Stimulated activated naive CD8-positive, alpha-beta T cell treated with anti-CD3 and anti-CD28 coated beads, Interleukin-15, Interleukin-2, amounts not matched to agents 100 ng/mL and 50 ng/mL, for 24 hours (primary cell): ENCODE measurements around the gene CCDC127.

Source experiments
- H3K27ac Mint-ChIP-seq: one replicate; pipeline ENCODE4 v1.8.0; 2021; ENCODE audit warnings: mild to moderate bottlenecking, mixed read lengths
- H3K27me3 Mint-ChIP-seq: one replicate; pipeline ENCODE4 v1.8.0; 2021; ENCODE audit warnings: mixed read lengths
- H3K36me3 Mint-ChIP-seq: one replicate; pipeline ENCODE4 v1.8.0; 2021; ENCODE audit warnings: low read depth, mixed read lengths
- H3K4me1 Mint-ChIP-seq: one replicate; pipeline ENCODE4 v1.8.0; 2021; ENCODE audit warnings: low read depth, mixed read lengths
- H3K4me3 Mint-ChIP-seq: one replicate; pipeline ENCODE4 v1.8.0; 2021; ENCODE audit warnings: mild to moderate bottlenecking, mixed read lengths
- H3K9me3 Mint-ChIP-seq: one replicate; pipeline ENCODE4 v1.8.0; 2021; ENCODE audit warnings: mixed read lengths

Gene CCDC127

DNA sequence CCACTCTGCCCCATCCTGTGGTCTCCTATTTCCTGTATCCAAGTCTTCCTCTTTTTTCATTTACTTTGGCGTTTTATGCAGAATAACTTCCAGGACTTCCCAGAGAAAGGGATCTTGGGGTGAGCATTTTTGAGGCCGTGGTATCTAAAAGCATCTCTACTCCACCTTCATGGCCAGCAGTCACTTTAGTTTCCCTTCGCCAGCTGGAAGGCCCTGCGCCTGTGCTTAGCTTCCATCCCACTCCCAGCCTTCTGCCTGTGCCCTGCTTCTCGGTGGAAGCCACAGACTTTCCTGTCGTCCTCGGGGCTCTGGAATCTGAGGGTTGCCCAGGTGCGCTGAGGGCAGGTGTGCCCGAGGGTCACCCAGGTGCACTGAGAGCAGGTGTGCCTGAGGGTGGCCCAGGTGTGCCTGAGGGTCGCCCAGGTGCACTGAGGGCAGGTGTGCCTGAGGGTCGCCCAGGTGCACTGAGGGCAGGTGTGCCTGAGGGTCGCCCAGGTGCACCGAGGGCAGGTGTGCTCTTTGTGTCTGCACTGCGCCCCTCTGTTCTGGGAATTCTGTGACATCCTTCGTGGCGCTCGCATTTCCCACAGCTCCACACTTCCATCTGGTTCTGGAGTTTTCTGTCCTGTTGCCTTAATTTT is 59.0 kb downstream of the CCDC127 start:
- Mint-ChIP-seq H3K9me3 (no peaks in the 10 kb centered on the region), H3K27ac (no peak overlapping the region), H3K4me1 (no peaks in the 10 kb centered on the region), H3K27me3 (peaks cover 8% of the 10 kb centered on the region), H3K4me3 (no peak overlapping the region), H3K36me3 (no peaks in the 10 kb centered on the region)

DNA sequence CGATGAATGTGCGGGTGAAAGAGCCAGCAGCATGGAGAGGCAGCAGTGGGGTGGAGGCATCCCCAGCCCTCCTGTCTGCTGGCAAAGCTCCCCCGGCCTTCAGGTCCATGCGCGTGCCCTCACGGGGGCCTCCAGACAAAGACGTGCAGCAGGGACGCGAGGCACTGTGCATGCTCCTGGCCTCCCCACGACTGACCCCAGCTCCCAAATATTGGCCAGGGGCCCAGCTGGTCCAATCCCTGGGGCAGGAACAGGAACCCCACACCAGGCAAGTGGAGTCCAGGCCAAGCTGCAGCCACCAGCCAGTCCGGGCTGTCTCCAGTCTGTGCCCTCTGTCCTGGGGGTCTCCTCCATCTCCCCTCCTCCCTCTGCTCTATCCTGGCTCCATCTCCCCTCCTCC is 60.2 kb downstream of the CCDC127 start:
- Mint-ChIP-seq H3K27me3 (peaks cover 8% of the 10 kb centered on the region), H3K9me3 (no peaks in the 10 kb centered on the region), H3K27ac (no peak overlapping the region), H3K4me1 (no peaks in the 10 kb centered on the region), H3K4me3 (no peak overlapping the region), H3K36me3 (no peaks in the 10 kb centered on the region)

DNA sequence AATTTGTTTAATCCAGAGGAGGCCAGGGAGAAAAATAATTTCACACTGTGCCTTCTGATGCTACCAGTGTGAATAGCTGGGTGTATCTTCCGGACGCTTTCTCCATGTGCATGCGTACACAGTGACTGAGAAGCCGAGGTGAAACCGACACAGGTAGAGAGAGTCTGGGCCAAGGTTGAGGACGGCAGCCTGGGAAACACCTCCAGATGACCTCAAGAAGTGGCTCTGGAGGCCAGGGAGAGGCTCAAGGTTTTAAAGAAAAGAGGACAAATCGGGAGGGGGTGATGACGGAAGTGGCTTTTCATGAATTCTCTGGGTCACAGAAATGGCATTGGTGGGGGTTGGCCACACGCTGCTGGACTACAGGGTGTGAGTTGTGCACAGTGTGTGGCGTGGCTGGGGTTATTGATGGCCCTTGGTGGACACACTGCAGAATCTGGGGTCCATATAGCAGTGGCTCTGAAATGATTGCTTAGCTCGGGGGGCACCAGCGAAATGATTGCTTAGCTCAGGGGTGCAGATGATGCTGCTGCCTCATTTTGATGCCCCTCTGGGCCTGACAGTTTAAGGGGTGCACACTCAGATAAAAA is 60.7 kb downstream of the CCDC127 start:
- no peak overlapping the region for H3K27ac Mint-ChIP-seq
- H3K36me3 Mint-ChIP-seq: no peaks in the 10 kb centered on the region
- H3K4me1 Mint-ChIP-seq: no peaks in the 10 kb centered on the region
- peaks cover 8% of the 10 kb centered on the region for H3K27me3 Mint-ChIP-seq
- no peaks in the 10 kb centered on the region for H3K9me3 Mint-ChIP-seq
- no peak overlapping the region for H3K4me3 Mint-ChIP-seq

DNA sequence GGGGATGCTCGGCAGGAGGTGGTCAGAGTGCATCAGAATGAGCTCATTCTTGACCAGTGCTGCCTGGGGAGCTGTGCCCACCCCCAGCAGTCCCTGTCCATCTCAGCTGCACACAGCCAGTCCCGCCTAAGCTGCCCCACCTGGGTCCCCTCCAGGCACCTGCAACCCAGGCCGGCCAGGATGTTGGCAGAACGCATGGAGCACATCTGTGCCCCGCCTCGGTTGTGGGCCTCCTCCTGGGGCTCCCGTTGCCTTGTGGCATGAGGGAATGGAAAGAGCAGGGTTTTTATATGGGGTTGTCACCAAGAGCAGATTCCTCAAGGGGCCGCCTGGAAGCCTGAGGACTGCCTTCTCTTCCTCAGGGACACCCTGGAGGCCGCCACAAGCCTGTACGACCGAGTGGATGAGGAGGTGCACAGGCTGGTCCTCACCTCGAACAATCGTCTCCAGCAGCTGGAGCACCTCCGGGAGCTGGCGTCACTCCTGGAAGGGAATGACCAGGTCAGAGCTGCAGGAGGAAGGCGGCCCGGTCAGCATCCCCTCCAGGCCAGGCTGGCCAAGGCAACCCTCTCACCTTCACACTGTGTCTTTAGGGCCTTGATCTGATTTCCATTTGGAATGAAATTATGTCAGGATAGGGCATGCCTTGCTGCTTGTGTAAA is 61.4 kb downstream of the CCDC127 start:
- H3K9me3 Mint-ChIP-seq: no peaks in the 10 kb centered on the region
- no peaks in the 10 kb centered on the region for H3K4me1 Mint-ChIP-seq
- no peak overlapping the region for H3K27ac Mint-ChIP-seq
- H3K36me3 Mint-ChIP-seq: no peaks in the 10 kb centered on the region
- H3K4me3 Mint-ChIP-seq: no peak overlapping the region
- peaks cover 8% of the 10 kb centered on the region for H3K27me3 Mint-ChIP-seq

DNA sequence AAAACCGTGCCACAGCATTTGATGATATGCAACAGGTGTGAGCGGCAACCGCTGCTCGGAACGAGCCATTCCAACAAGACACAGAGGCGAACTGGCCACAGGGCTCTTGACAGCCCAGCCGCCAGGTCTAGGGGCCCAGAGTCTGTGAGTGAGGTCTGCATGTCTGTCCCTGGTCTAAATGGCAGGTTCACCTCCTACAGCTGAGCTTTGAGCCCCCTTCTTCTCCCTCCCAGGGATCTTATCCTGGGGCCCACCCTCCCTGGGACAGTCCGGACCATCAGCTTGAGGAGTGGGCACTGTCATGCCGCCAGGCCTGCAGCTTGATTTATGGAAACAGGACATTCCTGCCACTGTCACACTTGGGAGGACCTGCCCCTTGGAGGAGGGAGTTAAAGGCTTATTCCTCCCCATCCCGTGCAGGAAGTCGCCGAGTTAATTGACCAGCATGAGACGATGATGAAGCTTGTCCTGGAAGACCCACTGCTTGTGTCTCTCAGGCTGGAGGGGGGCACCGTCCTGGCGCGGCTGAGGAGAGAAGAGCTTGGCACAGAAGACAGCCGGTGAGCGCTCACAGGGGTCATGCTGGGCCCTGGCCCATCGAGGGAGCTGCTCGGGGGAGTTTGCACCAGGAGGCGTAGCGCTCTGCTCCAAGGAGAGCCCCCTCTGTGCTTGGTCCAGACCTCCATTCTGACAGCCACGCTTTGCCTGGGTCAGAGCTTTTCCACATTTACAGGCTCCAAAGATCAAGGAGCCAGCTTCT is 62.1 kb downstream of the CCDC127 start:
- no peak overlapping the region for H3K27ac Mint-ChIP-seq
- H3K4me3 Mint-ChIP-seq: no peak overlapping the region
- peaks cover 8% of the 10 kb centered on the region for H3K27me3 Mint-ChIP-seq
- no peaks in the 10 kb centered on the region for H3K4me1 Mint-ChIP-seq
- no peaks in the 10 kb centered on the region for H3K36me3 Mint-ChIP-seq
- no peaks in the 10 kb centered on the region for H3K9me3 Mint-ChIP-seq

DNA sequence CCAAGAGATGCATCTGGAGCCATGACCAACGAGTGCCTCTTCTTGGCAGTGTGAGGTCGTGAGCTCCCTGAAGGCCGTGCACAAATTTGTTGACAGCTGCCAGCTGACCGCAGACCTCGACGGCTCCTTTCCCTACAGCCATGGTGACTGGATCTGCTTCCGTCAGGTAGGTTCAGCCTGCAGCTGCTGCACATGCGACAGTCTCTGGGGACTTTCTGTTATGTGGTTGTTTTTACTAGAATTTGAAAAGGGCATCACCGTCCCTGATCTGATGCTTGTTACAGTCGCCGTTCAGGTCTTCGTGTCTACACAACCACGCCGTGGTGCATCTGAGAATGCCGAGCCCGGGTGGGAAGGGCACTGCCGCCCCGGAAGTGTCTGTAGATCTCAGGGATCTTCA is 63.1 kb downstream of the CCDC127 start:
- H3K4me3 Mint-ChIP-seq: no peak overlapping the region
- H3K36me3 Mint-ChIP-seq: no peaks in the 10 kb centered on the region
- no peaks in the 10 kb centered on the region for H3K9me3 Mint-ChIP-seq
- peaks cover 7% of the 10 kb centered on the region for H3K27me3 Mint-ChIP-seq
- H3K4me1 Mint-ChIP-seq: no peaks in the 10 kb centered on the region
- no peak overlapping the region for H3K27ac Mint-ChIP-seq

DNA sequence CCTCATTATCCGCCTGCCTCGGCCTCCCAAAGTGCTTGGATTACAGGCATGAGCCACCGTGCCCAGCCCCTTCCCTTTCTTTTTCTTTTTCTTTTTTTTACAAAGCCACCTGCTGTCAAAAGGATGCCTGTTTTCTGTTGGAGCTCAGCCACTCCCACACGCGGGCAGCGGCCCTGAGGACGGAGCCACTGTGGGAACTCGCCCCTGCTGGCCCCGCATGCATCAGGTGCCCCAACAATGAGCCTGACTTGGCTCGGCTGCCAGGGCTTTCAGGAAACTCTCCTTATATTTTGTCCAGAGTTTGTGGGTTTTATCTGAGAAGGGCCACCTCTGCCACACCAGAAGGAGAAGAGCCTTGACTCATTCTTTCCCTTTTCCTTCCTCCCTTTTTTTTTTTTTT is 63.7 kb downstream of the CCDC127 start:
- Mint-ChIP-seq H3K4me3 (no peak overlapping the region), H3K27me3 (peaks cover under 1% of the 10 kb centered on the region), H3K9me3 (no peaks in the 10 kb centered on the region), H3K27ac (no peak overlapping the region), H3K4me1 (no peaks in the 10 kb centered on the region), H3K36me3 (no peaks in the 10 kb centered on the region)

DNA sequence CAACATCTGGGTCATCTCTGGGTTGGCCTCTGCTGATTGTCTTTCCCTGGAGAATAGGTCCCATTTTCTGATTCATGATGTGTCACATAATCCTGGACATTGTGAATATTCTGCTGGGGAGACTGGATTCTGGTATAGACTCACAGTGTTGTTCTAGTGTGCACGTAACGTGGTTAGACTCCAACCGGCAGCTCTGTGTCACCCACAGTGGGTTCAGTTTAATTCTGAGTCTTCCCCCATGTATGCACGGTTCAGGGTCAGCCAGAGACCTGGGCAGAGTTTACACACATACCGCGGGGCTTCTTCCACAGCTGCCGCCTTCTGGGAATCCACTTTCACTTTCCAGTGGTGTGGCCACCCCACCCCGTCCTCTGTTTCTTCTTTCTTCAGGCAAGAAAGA is 64.7 kb downstream of the CCDC127 start:
- Mint-ChIP-seq H3K27me3 (peaks cover 3% of the 10 kb centered on the region), H3K9me3 (peaks cover 3% of the 10 kb centered on the region), H3K4me3 (no peak overlapping the region), H3K27ac (no peak overlapping the region), H3K36me3 (no peaks in the 10 kb centered on the region), H3K4me1 (no peaks in the 10 kb centered on the region)

DNA sequence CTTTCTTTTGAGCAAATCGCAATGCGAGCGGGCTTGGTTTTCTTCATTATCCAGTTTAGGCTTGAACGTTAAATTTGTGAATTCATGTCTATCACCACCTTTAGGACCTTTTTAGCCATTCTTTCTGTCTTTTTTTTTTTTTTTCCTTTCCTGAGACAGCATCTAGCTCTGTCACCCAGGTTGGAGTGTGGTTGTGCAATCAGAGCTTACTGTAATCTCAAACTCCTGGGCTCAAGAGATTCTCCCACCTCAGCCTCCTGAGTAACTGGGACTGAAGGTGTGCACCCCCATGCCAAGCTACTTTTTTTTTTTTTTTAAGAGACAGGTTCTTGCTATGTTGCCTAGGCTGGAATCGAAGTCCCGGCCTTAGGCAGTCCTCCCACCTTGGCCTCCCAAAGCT is 65.9 kb downstream of the CCDC127 start:
- H3K36me3 Mint-ChIP-seq: no peaks in the 10 kb centered on the region
- peaks cover 9% of the 10 kb centered on the region for H3K27me3 Mint-ChIP-seq
- peaks cover 15% of the 10 kb centered on the region for H3K9me3 Mint-ChIP-seq
- no peak overlapping the region for H3K4me3 Mint-ChIP-seq
- H3K27ac Mint-ChIP-seq: no peak overlapping the region
- no peaks in the 10 kb centered on the region for H3K4me1 Mint-ChIP-seq

DNA sequence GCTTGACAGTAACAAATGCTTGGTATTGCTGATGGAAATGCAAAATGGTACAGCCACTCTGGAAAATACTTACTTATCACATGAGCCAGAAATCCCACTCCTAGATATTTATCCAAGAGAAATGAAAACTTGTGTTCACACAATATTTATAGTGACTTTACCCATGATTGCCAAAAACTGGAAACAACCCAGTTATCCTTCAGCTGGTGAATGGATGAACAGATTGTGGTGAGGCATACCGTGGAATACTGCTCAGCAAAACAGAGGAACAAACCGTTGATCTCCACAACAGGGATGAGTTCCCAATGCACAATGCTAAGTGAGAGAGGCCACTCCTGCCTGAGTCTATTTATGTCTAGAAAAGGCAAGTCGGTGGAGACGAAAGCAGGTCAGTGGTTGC is 67.2 kb downstream of the CCDC127 start:
- H3K27me3 Mint-ChIP-seq: peaks cover 9% of the 10 kb centered on the region
- H3K36me3 Mint-ChIP-seq: no peaks in the 10 kb centered on the region
- H3K4me3 Mint-ChIP-seq: no peak overlapping the region
- H3K27ac Mint-ChIP-seq: no peak overlapping the region
- H3K4me1 Mint-ChIP-seq: no peaks in the 10 kb centered on the region
- H3K9me3 Mint-ChIP-seq: peaks cover 19% of the 10 kb centered on the region

- Mint-ChIP-seq H3K9me3 (peaks cover 19% of the 10 kb centered on the region), H3K4me3 (no peak overlapping the region), H3K36me3 (no peaks in the 10 kb centered on the region), H3K4me1 (no peaks in the 10 kb centered on the region), H3K27ac (no peak overlapping the region), H3K27me3 (peaks cover 9% of the 10 kb centered on the region)
These were observed 68.0 kb downstream of the CCDC127 start for GRCh38 chr5:149745-150485.

GRCh38 chr5:147751-148150 is 70.2 kb downstream of the CCDC127 start:
- Mint-ChIP-seq H3K36me3 (no peaks in the 10 kb centered on the region), H3K4me3 (no peak overlapping the region), H3K27ac (no peak overlapping the region), H3K4me1 (no peaks in the 10 kb centered on the region), H3K27me3 (peaks cover 9% of the 10 kb centered on the region), H3K9me3 (peaks cover 19% of the 10 kb centered on the region)
